ENCODE data around the gene DNM3. TPM values are rescaled to one million over a fixed set of nuclear protein-coding genes. Genes with fewer than 3 reads are reported as not detected.

The DNM3 gene
- total and polyA plus RNA-seq, 9 donors, result 3.1 to 6.5 (median 4.4) TPM

DNA sequence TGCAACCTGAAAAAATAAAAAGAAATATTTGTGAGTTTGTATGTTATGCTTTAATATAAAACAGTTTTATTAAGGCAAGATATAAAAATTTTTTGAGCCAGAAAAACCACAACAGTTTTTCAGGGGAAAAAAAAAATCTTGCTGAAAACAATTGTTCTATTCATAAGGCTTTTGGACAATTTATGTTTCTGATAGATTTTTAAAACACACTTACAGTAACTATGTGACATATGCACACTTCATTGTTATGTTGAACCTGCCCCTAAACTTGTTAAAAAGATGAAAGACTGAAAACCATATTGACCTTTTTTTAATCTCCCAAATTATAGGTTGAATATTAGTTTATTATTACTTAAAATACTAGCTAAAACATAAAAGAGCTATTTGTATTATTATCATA lies 299.3 kb downstream of the DNM3 start:
- H3K4me3 ChIP-seq, result peak overlapping the region; percentile 38
- intact Hi-C loops (cut with DNase I), result loop anchor here in 2 of 4 donors (5.0 to 10.0 kb wide), 2 partner anchors 214 to 257 kb away; no protein-coding TSS in a partner anchor
- peaks cover 1% of the 10 kb centered on the region for H3K4me1 ChIP-seq (ENCODE audit: insufficient read depth)
- H3K27ac ChIP-seq, result peak overlapping the region in 1 of 2 donors; percentile 89
- H3K9me3 ChIP-seq, result no peaks in the 10 kb centered on the region
- no peak for TF ChIP-seq POLR2A (IDR thresholded peaks at IDR 0.05)
- TF ChIP-seq EP300 (IDR thresholded peaks at IDR 0.05), result no peak
- TF ChIP-seq, protein P1, sequence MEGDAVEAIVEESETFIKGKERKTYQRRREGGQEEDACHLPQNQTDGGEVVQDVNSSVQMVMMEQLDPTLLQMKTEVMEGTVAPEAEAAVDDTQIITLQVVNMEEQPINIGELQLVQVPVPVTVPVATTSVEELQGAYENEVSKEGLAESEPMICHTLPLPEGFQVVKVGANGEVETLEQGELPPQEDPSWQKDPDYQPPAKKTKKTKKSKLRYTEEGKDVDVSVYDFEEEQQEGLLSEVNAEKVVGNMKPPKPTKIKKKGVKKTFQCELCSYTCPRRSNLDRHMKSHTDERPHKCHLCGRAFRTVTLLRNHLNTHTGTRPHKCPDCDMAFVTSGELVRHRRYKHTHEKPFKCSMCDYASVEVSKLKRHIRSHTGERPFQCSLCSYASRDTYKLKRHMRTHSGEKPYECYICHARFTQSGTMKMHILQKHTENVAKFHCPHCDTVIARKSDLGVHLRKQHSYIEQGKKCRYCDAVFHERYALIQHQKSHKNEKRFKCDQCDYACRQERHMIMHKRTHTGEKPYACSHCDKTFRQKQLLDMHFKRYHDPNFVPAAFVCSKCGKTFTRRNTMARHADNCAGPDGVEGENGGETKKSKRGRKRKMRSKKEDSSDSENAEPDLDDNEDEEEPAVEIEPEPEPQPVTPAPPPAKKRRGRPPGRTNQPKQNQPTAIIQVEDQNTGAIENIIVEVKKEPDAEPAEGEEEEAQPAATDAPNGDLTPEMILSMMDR (IDR thresholded peaks at IDR 0.05), result no peak
- no peak for DNase-seq
- no peaks in the 10 kb centered on the region for H3K27me3 ChIP-seq
- H3K36me3 ChIP-seq, result no peaks in the 10 kb centered on the region

DNA sequence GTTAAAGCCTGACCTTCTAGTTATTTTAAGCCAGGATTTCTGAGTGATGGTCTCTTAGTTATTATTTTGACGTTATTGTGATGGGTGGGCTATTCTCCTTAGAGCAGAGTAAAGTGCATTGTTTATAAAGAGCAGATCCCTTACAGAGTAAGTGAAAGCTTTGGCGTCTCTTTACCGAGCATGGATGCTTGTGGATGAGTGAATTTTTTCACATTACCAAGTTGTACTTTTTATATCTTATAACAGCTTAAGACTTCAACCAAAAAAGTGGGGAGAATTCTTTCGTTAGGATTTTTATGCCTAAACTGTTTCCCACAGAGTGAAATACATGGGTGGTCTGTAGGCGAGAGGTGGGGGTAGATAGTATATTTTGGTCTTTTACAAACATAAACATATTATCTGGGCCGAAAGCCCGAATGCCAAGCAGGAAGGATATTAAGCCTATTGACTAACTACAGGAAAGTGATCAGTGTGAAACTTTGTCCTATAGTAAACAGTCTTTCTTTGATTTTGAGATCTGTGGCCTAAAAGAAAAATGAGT lies 300.1 kb downstream of the DNM3 start:
- Histone ChIP-seq H3K9me3 (no peaks in the 10 kb centered on the region), H3K36me3 (no peaks in the 10 kb centered on the region), H3K27ac (peak overlapping the region; percentile 70 to 89), H3K4me3 (peak overlapping the region; percentile 38), H3K4me1 (ENCODE audit: insufficient read depth) (peaks cover 1% of the 10 kb centered on the region), H3K27me3 (no peaks in the 10 kb centered on the region)
- DNase-seq, result no peak
- TF ChIP-seq POLR2A (IDR thresholded peaks at IDR 0.05), result no peak
- no peak for TF ChIP-seq EP300 (IDR thresholded peaks at IDR 0.05)
- TF ChIP-seq, protein P1 (IDR thresholded peaks at IDR 0.05), result no peak
- intact Hi-C loops (cut with DNase I), result loop anchor here in 2 of 4 donors (5.0 to 10.0 kb wide), 2 partner anchors 213 to 256 kb away; no protein-coding TSS in a partner anchor
- WGBS, 3 donors, result 2 to 4% (median 3%) methylated on average over 7 of the region's 7 CpGs

DNA sequence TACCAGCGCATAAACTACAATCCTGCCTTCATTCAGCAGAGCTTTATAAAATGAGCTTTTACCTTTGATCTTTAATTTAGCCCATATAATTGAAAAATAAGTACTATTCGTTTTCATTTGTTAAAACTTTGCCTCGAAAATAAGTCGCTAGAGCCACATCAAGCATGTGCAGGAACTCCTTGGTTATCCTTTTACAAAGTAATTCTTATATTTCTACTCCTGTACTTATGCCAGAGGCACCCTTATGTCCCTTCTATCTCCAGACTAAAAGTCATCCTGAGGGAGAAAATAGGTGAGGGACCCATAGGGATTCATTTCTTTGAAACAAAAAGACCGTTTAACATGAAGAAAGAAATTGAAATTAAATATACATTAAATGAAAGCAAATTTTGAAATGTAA lies 301.0 kb downstream of the DNM3 start:
- H3K27ac ChIP-seq, result peak overlapping the region; percentile 63 to 89
- no peaks in the 10 kb centered on the region for H3K9me3 ChIP-seq
- no peaks in the 10 kb centered on the region for H3K36me3 ChIP-seq
- no peak for DNase-seq
- intact Hi-C loops (cut with DNase I), result loop anchor here in 2 of 4 donors (5.0 to 10.0 kb wide), 2 partner anchors 212 to 255 kb away; no protein-coding TSS in a partner anchor
- whole genome bisulfite sequencing, 3 donors, result 7 to 13% (median 7%) methylated on average over 5 of the region's 5 CpGs
- H3K4me1 ChIP-seq (ENCODE audit: insufficient read depth), result no peaks in the 10 kb centered on the region
- H3K4me3 ChIP-seq, result peak overlapping the region; percentile 38
- TF ChIP-seq, protein P1 (IDR thresholded peaks at IDR 0.05), result no peak
- H3K27me3 ChIP-seq, result no peaks in the 10 kb centered on the region

DNA sequence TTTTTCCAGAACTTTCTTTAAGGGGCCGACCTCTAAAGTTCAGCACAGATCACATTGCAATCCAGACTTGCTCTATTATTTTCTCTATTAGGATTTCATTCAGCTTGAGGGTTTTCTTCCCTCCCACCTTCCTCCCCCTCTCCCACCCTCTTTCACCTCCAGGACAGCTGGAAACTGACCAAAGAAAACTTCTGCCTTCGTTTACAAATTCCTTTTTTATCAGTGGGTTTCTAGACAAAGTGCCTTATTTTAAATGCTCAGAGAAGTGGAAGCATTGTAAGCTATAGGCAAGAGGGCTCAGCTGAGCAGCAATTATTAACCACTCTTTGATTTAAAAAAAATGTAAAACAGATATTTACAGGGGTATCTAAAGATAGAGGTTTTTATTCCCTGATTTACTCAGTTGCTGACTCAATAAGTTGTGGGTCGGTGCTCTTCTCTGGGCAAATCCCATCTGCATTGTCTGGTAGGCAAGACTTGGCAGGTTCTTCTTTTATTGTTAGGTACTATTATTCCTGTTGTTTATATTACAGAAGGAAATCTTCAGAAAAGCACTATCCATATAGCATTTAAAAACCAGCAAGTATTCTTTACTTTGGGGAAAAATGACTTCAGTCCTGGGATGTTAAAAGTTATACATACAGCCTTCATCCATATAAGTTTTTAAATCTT lies 302.2 kb downstream of the DNM3 start:
- Histone ChIP-seq H3K9me3 (no peaks in the 10 kb centered on the region), H3K27me3 (no peaks in the 10 kb centered on the region), H3K4me3 (peak overlapping the region; percentile 38), H3K4me1 (ENCODE audit: insufficient read depth) (no peaks in the 10 kb centered on the region), H3K36me3 (no peaks in the 10 kb centered on the region), H3K27ac (peak overlapping the region; percentile 54 to 89)
- DNase-seq, result peak in 2 of 5 donors; percentile 43 to 53
- 2 to 3% (median 3%) methylated on average over 3 of the region's 3 CpGs for WGBS, 3 donors
- intact Hi-C loops (cut with DNase I), result loop anchor here in 2 of 4 donors (5.0 to 10.0 kb wide), 2 partner anchors 211 to 254 kb away; no protein-coding TSS in a partner anchor
- TF ChIP-seq, protein P1 (IDR thresholded peaks at IDR 0.05), result no peak
- no peak for TF ChIP-seq EP300 (IDR thresholded peaks at IDR 0.05)
- no peak for TF ChIP-seq POLR2A (IDR thresholded peaks at IDR 0.05)
